Peyer's patch (tissue), 4 donors: Measurements from ENCODE around the gene AP1M1.

ENCODE experiments used
- POLR2A ChIP-seq, 2 donors: fragments of 450-650 bp; IDR thresholded peaks; one replicate each; pipeline ENCODE4 v1.5.1; 2017; ENCODE audit warnings: antibody characterized with exemption in 2 of 2, mild to moderate bottlenecking in 2 of 2, moderate library complexity in 2 of 2
- TF ChIP-seq, protein P1 (sequence below), 6 experiments: fragments of 450-650 bp in 4 of 6; fragments of 200-600 bp in 2 of 6; sonication (generic) in 1 of 6; IDR thresholded peaks; one replicate each; pipeline ENCODE4 v1.5.1; 2017 to 2019; ENCODE audit warnings: antibody characterized with exemption in 6 of 6, mild to moderate bottlenecking in 3 of 6, moderate library complexity in 1 of 6

DNA sequence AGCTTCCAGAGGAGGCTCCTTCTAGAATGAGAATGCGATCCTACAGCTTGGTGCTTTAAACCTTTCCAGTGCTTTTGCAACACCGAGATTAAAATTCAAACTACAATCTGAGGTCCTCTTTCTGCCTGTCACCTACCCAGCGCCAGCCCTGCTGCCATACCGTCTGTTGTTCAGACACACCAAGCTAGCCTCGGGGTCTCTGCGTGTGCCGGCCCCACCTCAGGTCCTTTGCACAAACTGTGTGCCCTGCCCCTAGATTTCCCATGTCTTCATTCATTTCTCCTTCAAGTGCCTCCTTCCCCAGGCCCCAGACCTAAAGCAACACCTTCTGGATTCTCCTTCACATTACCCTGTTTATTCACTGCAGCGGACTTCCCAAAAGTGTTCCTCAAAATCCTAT lies 43.2 kb upstream of the AP1M1 start:
- TF ChIP-seq, protein P1, sequence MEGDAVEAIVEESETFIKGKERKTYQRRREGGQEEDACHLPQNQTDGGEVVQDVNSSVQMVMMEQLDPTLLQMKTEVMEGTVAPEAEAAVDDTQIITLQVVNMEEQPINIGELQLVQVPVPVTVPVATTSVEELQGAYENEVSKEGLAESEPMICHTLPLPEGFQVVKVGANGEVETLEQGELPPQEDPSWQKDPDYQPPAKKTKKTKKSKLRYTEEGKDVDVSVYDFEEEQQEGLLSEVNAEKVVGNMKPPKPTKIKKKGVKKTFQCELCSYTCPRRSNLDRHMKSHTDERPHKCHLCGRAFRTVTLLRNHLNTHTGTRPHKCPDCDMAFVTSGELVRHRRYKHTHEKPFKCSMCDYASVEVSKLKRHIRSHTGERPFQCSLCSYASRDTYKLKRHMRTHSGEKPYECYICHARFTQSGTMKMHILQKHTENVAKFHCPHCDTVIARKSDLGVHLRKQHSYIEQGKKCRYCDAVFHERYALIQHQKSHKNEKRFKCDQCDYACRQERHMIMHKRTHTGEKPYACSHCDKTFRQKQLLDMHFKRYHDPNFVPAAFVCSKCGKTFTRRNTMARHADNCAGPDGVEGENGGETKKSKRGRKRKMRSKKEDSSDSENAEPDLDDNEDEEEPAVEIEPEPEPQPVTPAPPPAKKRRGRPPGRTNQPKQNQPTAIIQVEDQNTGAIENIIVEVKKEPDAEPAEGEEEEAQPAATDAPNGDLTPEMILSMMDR (IDR thresholded peaks at IDR 0.05): no peak
- no peak for TF ChIP-seq POLR2A (IDR thresholded peaks at IDR 0.05)
